ENCODE data around the gene DST. TPM values are rescaled to one million over a fixed set of nuclear protein-coding genes. Genes with fewer than 3 reads are reported as not detected.

DST gene
- total and polyA plus RNA-seq, 11 donors, result 107 to 607 (median 366) TPM

GRCh38 chr6:56432194-56432593 lies 210.5 kb downstream of the DST start:
- Histone ChIP-seq H3K4me1 (no peaks in the 10 kb centered on the region), H3K27me3 (no peaks in the 10 kb centered on the region), H3K9me3 (peaks cover 0 to 4% (median 0%) of the 10 kb centered on the region in 12 donors), H3K27ac (no peak overlapping the region), H3K36me3 (no peaks in the 10 kb centered on the region), H3K4me3 (no peak overlapping the region)
- ATAC-seq (no peak), DNase-seq (no peak)
- intact Hi-C loops (cut with DNase I), result no loop called here
- 96 to 97% (median 97%) methylated on average over 20 to 24 of the region's 24 CpGs for WGBS, 4 donors
- TF ChIP-seq POLR2A (IDR thresholded peaks at IDR 0.05), result no peak
- no peak for TF ChIP-seq CTCF (IDR thresholded peaks at IDR 0.05)

GRCh38 chr6:56430629-56431600 lies 211.8 kb downstream of the DST start:
- Histone ChIP-seq H3K27me3 (no peaks in the 10 kb centered on the region), H3K9me3 (peaks cover 0 to 5% (median 0%) of the 10 kb centered on the region in 12 donors), H3K4me3 (no peak overlapping the region), H3K27ac (no peak overlapping the region), H3K36me3 (no peaks in the 10 kb centered on the region), H3K4me1 (no peaks in the 10 kb centered on the region)
- ATAC-seq (peak in 2 of 4 donors; percentile 65 to 78), DNase-seq (no peak)
- intact Hi-C loops (cut with DNase I), result no loop called here
- WGBS, 4 donors, result 79 to 89% (median 84%) methylated on average over 33 to 34 of the region's 34 CpGs
- TF ChIP-seq POLR2A (IDR thresholded peaks at IDR 0.05) (no peak), CTCF (IDR thresholded peaks at IDR 0.05) (no peak)

DNA sequence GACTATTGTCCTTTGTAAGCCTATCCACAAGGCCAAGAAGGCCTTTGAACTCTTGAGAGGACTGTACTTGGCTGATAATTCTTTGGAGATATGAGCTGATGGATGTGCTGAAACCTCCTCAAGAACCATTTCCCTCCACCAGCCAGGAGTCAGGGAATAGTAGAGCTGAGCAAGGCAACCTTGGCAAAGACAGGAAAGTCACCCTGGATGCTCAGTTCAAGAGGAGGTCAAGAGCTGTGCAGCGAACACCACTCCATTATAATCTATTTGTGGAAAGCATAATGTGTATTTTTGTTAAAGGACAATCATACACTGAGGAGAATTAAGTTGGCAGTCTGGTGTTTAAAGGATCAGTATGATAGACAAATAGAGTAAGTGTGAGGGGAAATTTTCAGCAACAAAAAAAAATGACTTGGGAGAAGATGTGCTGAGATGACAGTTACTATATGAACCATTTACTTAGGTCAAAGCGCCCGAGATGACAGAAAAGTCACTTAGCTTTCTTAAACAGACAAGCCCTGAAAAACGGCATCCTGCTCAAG lies 218.1 kb downstream of the DST start:
- no peak overlapping the region for H3K27ac ChIP-seq
- H3K36me3 ChIP-seq, result no peaks in the 10 kb centered on the region
- TF ChIP-seq POLR2A (IDR thresholded peaks at IDR 0.05) (no peak), CTCF (IDR thresholded peaks at IDR 0.05) (no peak)
- DNase-seq, result peak in 1 of 5 donors; percentile 44
- 53 to 63% (median 60%) methylated on average over 4 of the region's 4 CpGs for WGBS, 4 donors
- H3K4me1 ChIP-seq, result peaks cover 0 to 13% (median 0%) of the 10 kb centered on the region in 12 donors
- intact Hi-C loops (cut with DNase I), result loop anchor here in 1 of 10 donors (5.0 kb wide), 1 partner anchor 32 kb away; no protein-coding TSS in a partner anchor
- no peak overlapping the region for H3K4me3 ChIP-seq
- peaks cover 0 to 5% (median 0%) of the 10 kb centered on the region in 12 donors for H3K9me3 ChIP-seq
- peak; percentile 62 to 93 (median 78) for ATAC-seq
- H3K27me3 ChIP-seq, result no peaks in the 10 kb centered on the region

- no peaks in the 10 kb centered on the region for H3K27me3 ChIP-seq
- H3K36me3 ChIP-seq, result no peaks in the 10 kb centered on the region
- intact Hi-C loops (cut with DNase I), result no loop called here
- peaks cover 0 to 13% (median 0%) of the 10 kb centered on the region in 12 donors for H3K4me1 ChIP-seq
- DNase-seq (no peak), ATAC-seq (peak in 3 of 4 donors; percentile 13 to 31 (median 16))
- no peak overlapping the region for H3K27ac ChIP-seq
- no peak for TF ChIP-seq POLR2A (IDR thresholded peaks at IDR 0.05)
- H3K9me3 ChIP-seq, result peaks cover 0 to 5% (median 0%) of the 10 kb centered on the region in 12 donors
- no peak overlapping the region for H3K4me3 ChIP-seq
- 26 to 81% (median 62%) methylated on average over 2 of the region's 2 CpGs for WGBS, 4 donors
Measured at GRCh38 chr6:56424064-56424463, 218.6 kb downstream of the DST start.

Data from heart left ventricle (tissue), 16 donors.